ENCODE measurements around the gene BEGAIN.

BEGAIN gene

DNA sequence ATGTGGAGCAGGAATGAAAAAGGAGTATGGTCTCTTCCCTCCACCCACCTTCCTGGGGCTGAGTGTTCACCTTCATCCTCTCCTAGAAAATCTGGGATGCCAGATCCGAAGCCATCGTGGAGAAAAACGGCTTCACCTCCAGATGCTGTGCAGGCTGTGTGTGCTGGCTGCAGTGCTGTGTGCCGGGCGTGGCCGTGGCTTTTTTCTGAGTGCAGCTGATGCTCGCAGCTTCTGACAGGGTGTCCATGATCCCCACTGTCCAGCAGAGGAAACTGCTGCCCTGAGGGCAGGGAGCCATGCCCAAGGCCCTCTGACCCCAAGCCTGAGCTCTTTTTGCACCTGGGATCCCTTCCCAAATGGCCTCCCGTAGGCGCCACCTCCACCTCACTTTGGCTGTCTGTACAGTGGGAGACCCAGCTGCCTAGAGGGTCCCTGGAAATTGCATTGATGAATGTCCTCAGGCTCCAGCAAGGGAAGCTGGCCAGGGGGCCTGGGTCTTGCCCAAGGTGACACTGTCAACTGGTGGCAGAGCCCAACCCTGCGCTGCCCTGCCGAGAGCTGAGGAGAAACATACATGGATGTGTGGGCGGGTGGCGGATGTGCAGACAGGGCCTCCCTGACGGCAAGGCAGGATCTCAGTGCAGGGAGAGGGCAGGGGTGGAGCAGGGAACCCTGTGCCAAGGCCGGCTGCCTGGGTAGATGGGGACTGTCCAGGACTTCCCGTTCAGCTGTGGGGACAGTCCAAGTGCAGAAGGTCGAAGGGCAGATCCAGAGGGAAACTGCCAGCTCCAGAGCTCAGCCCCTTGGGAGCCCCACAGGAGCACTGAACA lies 53.3 kb downstream of the BEGAIN start:
- peak overlapping the region; percentile 85 for H3K23ac ChIP-seq (ENCODE audit: low read depth, low read length, poor library complexity)
- peak overlapping the region; percentile 44 for H2AFZ ChIP-seq (ENCODE audit: low read length)
- no peaks in the 10 kb centered on the region for H3K79me1 ChIP-seq (ENCODE audit: low read depth, low read length)
- H2BK5ac ChIP-seq (ENCODE audit: low read length) = peak overlapping the region; percentile 90
- peaks cover 15 to 17% of the 10 kb centered on the region in 2 donors for H3K4me1 ChIP-seq (ENCODE audit: control insufficient read depth in 2 of 2, insufficient read depth in 1 of 2, low read depth in 1 of 2, low read length in 2 of 2)
- WGBS, 2 donors (ENCODE audit: extremely low coverage in 2 of 2, insufficient read length in 2 of 2, insufficient replicate concordance in 1 of 2) = no CpG with 5 or more reads among the region's 17 CpGs
- peak overlapping the region; percentile 95 for H2AK5ac ChIP-seq (ENCODE audit: low read depth, low read length)
- no peaks in the 10 kb centered on the region for H3K9me3 ChIP-seq (replicated peaks in 1 of 2; ENCODE audit: control insufficient read depth in 2 of 2, insufficient read depth in 1 of 2, low read depth in 1 of 2, low read length in 2 of 2)
- no peak overlapping the region for H3K4me2 ChIP-seq (ENCODE audit: insufficient read depth, low read length, poor library complexity, severe bottlenecking)
- peak overlapping the region; percentile 4 for H4K91ac ChIP-seq (ENCODE audit: low read depth, low read length, poor library complexity)
- H3K4me3 ChIP-seq (ENCODE audit: low read length in 2 of 2) = no peak overlapping the region
- H4K8ac ChIP-seq (ENCODE audit: low read depth, low read length) = no peak overlapping the region
- H3K4ac ChIP-seq (ENCODE audit: low read length) = no peak overlapping the region
- no peak overlapping the region for H2BK120ac ChIP-seq (ENCODE audit: low read depth, low read length)
- H3K9ac ChIP-seq (ENCODE audit: low read depth, low read length, poor library complexity) = peak overlapping the region; percentile 47
- H3K27ac ChIP-seq (replicated peaks; ENCODE audit: low read length) = peak overlapping the region; percentile 33
- DNase-seq (ENCODE audit: low spot score) = no peak
- no peak overlapping the region for H2BK12ac ChIP-seq (ENCODE audit: low read length)
- H3K36me3 ChIP-seq (replicated peaks in 1 of 2; ENCODE audit: control insufficient read depth in 2 of 2, insufficient read depth in 2 of 2, low read length in 2 of 2) = no peaks in the 10 kb centered on the region
- no peaks in the 10 kb centered on the region for H3K27me3 ChIP-seq (ENCODE audit: control insufficient read depth in 3 of 3, insufficient read depth in 3 of 3, low read depth in 1 of 3, low read length in 3 of 3)
- peak overlapping the region; percentile 94 for H3K18ac ChIP-seq (ENCODE audit: low read length)
- H3K14ac ChIP-seq (ENCODE audit: low read length) = peak overlapping the region; percentile 78
- no peak overlapping the region for H2BK15ac ChIP-seq (ENCODE audit: low read length)

DNA sequence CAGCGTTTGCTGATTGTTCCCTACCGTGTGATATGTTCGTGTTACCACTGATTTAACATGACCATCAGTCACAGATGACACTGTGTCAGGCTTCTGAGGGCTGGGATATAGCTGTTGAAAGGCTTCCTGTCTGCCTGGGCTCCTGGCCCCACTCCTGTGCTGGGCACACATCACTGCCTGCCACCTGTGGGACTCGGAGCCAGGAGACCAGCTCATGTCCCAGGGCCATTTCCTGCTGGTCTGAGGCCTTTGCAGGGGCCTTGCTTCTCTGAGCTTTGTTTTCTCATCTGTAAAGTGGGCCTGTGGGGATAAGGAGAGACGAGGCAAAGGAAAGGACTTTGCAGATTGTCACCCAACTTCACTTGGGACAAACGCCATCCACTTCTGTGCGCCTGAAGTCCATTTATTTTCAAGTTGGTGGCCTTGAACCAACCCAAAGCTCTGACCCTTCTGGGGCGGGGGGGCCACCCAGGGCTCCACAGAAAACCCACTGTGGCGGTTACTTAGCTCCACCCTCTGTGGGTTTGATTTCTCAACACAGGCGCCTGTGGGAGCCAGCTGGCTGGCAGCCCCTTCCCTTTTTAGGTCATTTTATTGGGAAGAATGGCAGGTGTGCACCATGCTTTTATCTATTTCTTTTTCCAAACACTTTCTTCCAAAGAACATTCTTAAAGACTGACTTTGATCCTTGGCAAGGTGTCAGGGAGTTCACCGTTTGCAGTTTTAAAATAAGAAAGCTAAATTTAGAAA lies 54.1 kb downstream of the BEGAIN start:
- Histone ChIP-seq H3K79me1 (ENCODE audit: low read depth, low read length) (no peaks in the 10 kb centered on the region), H2BK120ac (ENCODE audit: low read depth, low read length) (no peak overlapping the region), H3K9me3 (replicated peaks in 1 of 2; ENCODE audit: control insufficient read depth in 2 of 2, insufficient read depth in 1 of 2, low read depth in 1 of 2, low read length in 2 of 2) (no peaks in the 10 kb centered on the region), H3K14ac (ENCODE audit: low read length) (no peak overlapping the region), H3K27ac (replicated peaks; ENCODE audit: low read length) (no peak overlapping the region), H3K4ac (ENCODE audit: low read length) (no peak overlapping the region), H4K91ac (ENCODE audit: low read depth, low read length, poor library complexity) (no peak overlapping the region), H3K36me3 (replicated peaks in 1 of 2; ENCODE audit: control insufficient read depth in 2 of 2, insufficient read depth in 2 of 2, low read length in 2 of 2) (no peaks in the 10 kb centered on the region), H2BK5ac (ENCODE audit: low read length) (no peak overlapping the region), H3K4me3 (ENCODE audit: low read length in 2 of 2) (no peak overlapping the region), H4K8ac (ENCODE audit: low read depth, low read length) (no peak overlapping the region), H3K18ac (ENCODE audit: low read length) (no peak overlapping the region), H3K9ac (ENCODE audit: low read depth, low read length, poor library complexity) (no peak overlapping the region), H2BK15ac (ENCODE audit: low read length) (no peak overlapping the region), H3K4me2 (ENCODE audit: insufficient read depth, low read length, poor library complexity, severe bottlenecking) (no peak overlapping the region), H2AFZ (ENCODE audit: low read length) (no peak overlapping the region), H2AK5ac (ENCODE audit: low read depth, low read length) (no peak overlapping the region), H3K27me3 (ENCODE audit: control insufficient read depth in 3 of 3, insufficient read depth in 3 of 3, low read depth in 1 of 3, low read length in 3 of 3) (no peaks in the 10 kb centered on the region), H3K4me1 (ENCODE audit: control insufficient read depth in 2 of 2, insufficient read depth in 1 of 2, low read depth in 1 of 2, low read length in 2 of 2) (peaks cover 15 to 17% of the 10 kb centered on the region in 2 donors), H3K23ac (ENCODE audit: low read depth, low read length, poor library complexity) (no peak overlapping the region), H2BK12ac (ENCODE audit: low read length) (no peak overlapping the region)
- no peak for DNase-seq (ENCODE audit: low spot score)
- no CpG with 5 or more reads among the region's 11 CpGs for whole genome bisulfite sequencing, 2 donors (ENCODE audit: extremely low coverage in 2 of 2, insufficient read length in 2 of 2, insufficient replicate concordance in 1 of 2)

DNA sequence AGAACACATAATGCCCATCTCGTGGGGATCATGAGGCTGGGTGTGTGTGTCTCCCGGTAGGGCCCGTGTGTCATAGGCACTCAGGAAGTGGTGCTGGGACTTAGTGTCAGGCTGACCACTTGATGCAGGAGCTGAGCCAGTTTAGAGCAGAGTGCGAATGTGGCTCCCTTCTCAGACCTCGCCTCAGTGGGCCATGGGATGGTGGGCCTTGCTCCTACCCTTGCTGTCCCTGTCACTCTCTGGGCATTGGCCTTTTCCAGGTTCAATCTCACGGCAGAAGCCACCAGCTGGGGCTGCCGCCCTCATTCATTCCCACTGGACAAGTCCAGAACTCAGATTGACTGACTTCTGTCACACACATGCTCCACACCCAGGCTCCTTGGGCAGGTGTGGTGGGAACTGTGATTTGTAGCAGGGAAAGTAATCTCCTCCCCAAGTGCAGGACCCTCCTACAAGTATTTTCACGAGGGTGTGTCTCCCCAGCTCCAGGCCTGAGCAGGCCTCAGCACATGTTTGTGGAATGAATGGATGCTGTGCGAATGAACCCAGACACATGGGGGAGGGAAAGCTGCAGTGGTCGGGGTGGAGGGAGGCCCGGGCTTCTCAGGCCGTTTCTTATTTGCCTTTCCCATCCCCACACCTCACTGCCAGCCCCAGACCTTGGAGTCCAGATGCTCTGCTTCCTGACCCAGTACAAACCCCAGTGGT lies 54.9 kb downstream of the BEGAIN start:
- H3K18ac ChIP-seq (ENCODE audit: low read length) = peak overlapping the region; percentile 27
- no peak overlapping the region for H3K23ac ChIP-seq (ENCODE audit: low read depth, low read length, poor library complexity)
- H3K27me3 ChIP-seq (ENCODE audit: control insufficient read depth in 3 of 3, insufficient read depth in 3 of 3, low read depth in 1 of 3, low read length in 3 of 3) = no peaks in the 10 kb centered on the region
- no peak overlapping the region for H2BK120ac ChIP-seq (ENCODE audit: low read depth, low read length)
- H3K36me3 ChIP-seq (replicated peaks in 1 of 2; ENCODE audit: control insufficient read depth in 2 of 2, insufficient read depth in 2 of 2, low read length in 2 of 2) = no peaks in the 10 kb centered on the region
- H3K4me2 ChIP-seq (ENCODE audit: insufficient read depth, low read length, poor library complexity, severe bottlenecking) = no peak overlapping the region
- H2BK5ac ChIP-seq (ENCODE audit: low read length) = no peak overlapping the region
- no peak overlapping the region for H3K27ac ChIP-seq (replicated peaks; ENCODE audit: low read length)
- no peak overlapping the region for H2AFZ ChIP-seq (ENCODE audit: low read length)
- H3K4ac ChIP-seq (ENCODE audit: low read length) = no peak overlapping the region
- peak overlapping the region; percentile 41 for H2AK5ac ChIP-seq (ENCODE audit: low read depth, low read length)
- H2BK12ac ChIP-seq (ENCODE audit: low read length) = no peak overlapping the region
- no CpG with 5 or more reads among the region's 12 CpGs for WGBS, 2 donors (ENCODE audit: extremely low coverage in 2 of 2, insufficient read length in 2 of 2, insufficient replicate concordance in 1 of 2)
- peak overlapping the region; percentile 10 for H3K14ac ChIP-seq (ENCODE audit: low read length)
- no peak for DNase-seq (ENCODE audit: low spot score)
- H3K79me1 ChIP-seq (ENCODE audit: low read depth, low read length) = no peaks in the 10 kb centered on the region
- no peak overlapping the region for H3K4me3 ChIP-seq (ENCODE audit: low read length in 2 of 2)
- no peaks in the 10 kb centered on the region for H3K9me3 ChIP-seq (replicated peaks in 1 of 2; ENCODE audit: control insufficient read depth in 2 of 2, insufficient read depth in 1 of 2, low read depth in 1 of 2, low read length in 2 of 2)
- H3K9ac ChIP-seq (ENCODE audit: low read depth, low read length, poor library complexity) = no peak overlapping the region
- H4K8ac ChIP-seq (ENCODE audit: low read depth, low read length) = no peak overlapping the region
- no peak overlapping the region for H4K91ac ChIP-seq (ENCODE audit: low read depth, low read length, poor library complexity)
- H2BK15ac ChIP-seq (ENCODE audit: low read length) = peak overlapping the region; percentile 55
- H3K4me1 ChIP-seq (ENCODE audit: control insufficient read depth in 2 of 2, insufficient read depth in 1 of 2, low read depth in 1 of 2, low read length in 2 of 2) = peaks cover 15 to 17% of the 10 kb centered on the region in 2 donors

Data from neuronal stem cell (in vitro differentiated cells).